ENCODE measurements around the gene DAO.

- no peak for TF ChIP-seq POLR2A (IDR thresholded peaks at IDR 0.05)
- no peak for TF ChIP-seq CTCF (IDR thresholded peaks at IDR 0.05 in 4 of 5, conservative IDR thresholded peaks at IDR 0.05 in 1 of 5)
These were observed 10.3 kb downstream of the DAO start for GRCh38 chr12:108890208-108890607.
